GM10248 (cell line): Measurements from ENCODE around the gene SLC34A3.

ENCODE experiments used
- CTCF ChIA-PET: fragments of 300-600 bp; sonication (Branson Sonifier 250); formaldehyde crosslinking; extraction: SDS; loops from one replicate; lab custom pipeline; 2021; ENCODE audit warnings: antibody characterized with exemption; lab: Yijun Ruan, JAX
- POLR2A ChIA-PET: fragments of 350-650 bp; sonication (Branson Sonifier 250); formaldehyde crosslinking; extraction: SDS; loops from one replicate; lab custom pipeline; 2020; ENCODE audit warnings: antibody characterized with exemption; lab: Yijun Ruan, JAX
- DNase-seq: peaks from one replicate; pipeline ENCODE4 v3.0.0; 2012; ENCODE audit errors: extremely low spot score
- CTCF ChIP-seq: IDR thresholded peaks from 2 replicates; pipeline ENCODE4 v1.5.1; 2012; ENCODE audit warnings: mild to moderate bottlenecking, low read depth; ENCODE audit errors: extremely low read depth, missing control alignments, control extremely low read depth

SLC34A3 gene

GRCh38 chr9:137199411-137200121 lies 31.1 kb upstream of the SLC34A3 start:
- TF ChIP-seq CTCF, result no peak
- no peak for DNase-seq
- ChIA-PET POLR2A (interaction anchor here (1.1 kb wide), 1 partner anchor 41 kb away, joined by 4 read pairs; the partner anchor contains the start of gene TUBB4B), CTCF (interaction anchor here (1.5 to 2.0 kb wide), 3 partner anchors 11 to 24 kb away, joined by 6 to 13 read pairs (median 6); partner anchors contain the start of genes ANAPC2 and SSNA1)

GRCh38 chr9:137200311-137201204 lies 30.1 kb upstream of the SLC34A3 start, which contains the start of gene TPRN:
TPRN (minus strand) TSS chr9:137200741; CDS start chr9:137200711, 30 bp downstream.
- DNase-seq, result peak; percentile 100
- ChIA-PET CTCF (interaction anchor here (0.7 to 1.5 kb wide), 10 partner anchors 10 to 172 kb away, joined by 3 to 7 read pairs (median 3); partner anchors contain the start of genes ANAPC2, RNF224 and SSNA1), POLR2A (interaction anchor here (0.6 to 1.5 kb wide), 10 partner anchors 12 to 114 kb away, joined by 3 to 8 read pairs (median 4); partner anchors contain the start of genes ANAPC2, MAN1B1, SSNA1 and TUBB4B)
- TF ChIP-seq CTCF, result no peak

- DNase-seq, result no peak
- TF ChIP-seq CTCF, result no peak
- ChIA-PET CTCF (interaction anchor here (0.7 to 3.9 kb wide), 11 partner anchors 11 to 172 kb away, joined by 3 to 18 read pairs (median 3); partner anchors contain the start of genes ANAPC2, RNF224 and SSNA1), POLR2A (interaction anchor here (0.6 to 1.5 kb wide), 10 partner anchors 12 to 115 kb away, joined by 3 to 8 read pairs (median 4); partner anchors contain the start of genes ANAPC2, MAN1B1, SSNA1 and TUBB4B)
These were observed 29.4 kb upstream of the SLC34A3 start for GRCh38 chr9:137201205-137201868.

- DNase-seq, result no peak
- ChIA-PET CTCF (interaction anchor here (1.3 to 3.9 kb wide), 3 partner anchors 14 to 74 kb away, joined by 3 to 18 read pairs (median 3); partner anchors contain the start of genes ANAPC2 and SSNA1), POLR2A (interaction anchor here (0.7 kb wide), 1 partner anchor 398 kb away, joined by 3 read pairs; no protein-coding TSS in a partner anchor)
- no peak for TF ChIP-seq CTCF
These were observed 27.7 kb upstream of the SLC34A3 start for GRCh38 chr9:137202966-137203365.

- no peak for DNase-seq
- TF ChIP-seq CTCF, result no peak
- ChIA-PET POLR2A (interaction anchor here (0.6 to 1.0 kb wide), 2 partner anchors 19 to 38 kb away, joined by 3 to 5 read pairs; no protein-coding TSS in a partner anchor), CTCF (interaction anchor here (1.3 to 3.9 kb wide), 7 partner anchors 9 to 75 kb away, joined by 3 to 18 read pairs (median 3); partner anchors contain the start of genes ANAPC2, CYSRT1, RNF224 and SSNA1)
These were observed 26.0 kb upstream of the SLC34A3 start for GRCh38 chr9:137204731-137205125.
